ENCODE data around the gene FXYD6.

GRCh38 chr11:117818041-117818873, 58.2 kb downstream of the FXYD6 start:
- TF ChIP-seq ZBTB33 (IDR thresholded peaks at IDR 0.05) (no peak), MAX (IDR thresholded peaks at IDR 0.05) (no peak), RAD21 (IDR thresholded peaks at IDR 0.05) (no peak), TAF1 (conservative IDR thresholded peaks at IDR 0.05) (no peak)
- TF ChIP-seq, protein P1, sequence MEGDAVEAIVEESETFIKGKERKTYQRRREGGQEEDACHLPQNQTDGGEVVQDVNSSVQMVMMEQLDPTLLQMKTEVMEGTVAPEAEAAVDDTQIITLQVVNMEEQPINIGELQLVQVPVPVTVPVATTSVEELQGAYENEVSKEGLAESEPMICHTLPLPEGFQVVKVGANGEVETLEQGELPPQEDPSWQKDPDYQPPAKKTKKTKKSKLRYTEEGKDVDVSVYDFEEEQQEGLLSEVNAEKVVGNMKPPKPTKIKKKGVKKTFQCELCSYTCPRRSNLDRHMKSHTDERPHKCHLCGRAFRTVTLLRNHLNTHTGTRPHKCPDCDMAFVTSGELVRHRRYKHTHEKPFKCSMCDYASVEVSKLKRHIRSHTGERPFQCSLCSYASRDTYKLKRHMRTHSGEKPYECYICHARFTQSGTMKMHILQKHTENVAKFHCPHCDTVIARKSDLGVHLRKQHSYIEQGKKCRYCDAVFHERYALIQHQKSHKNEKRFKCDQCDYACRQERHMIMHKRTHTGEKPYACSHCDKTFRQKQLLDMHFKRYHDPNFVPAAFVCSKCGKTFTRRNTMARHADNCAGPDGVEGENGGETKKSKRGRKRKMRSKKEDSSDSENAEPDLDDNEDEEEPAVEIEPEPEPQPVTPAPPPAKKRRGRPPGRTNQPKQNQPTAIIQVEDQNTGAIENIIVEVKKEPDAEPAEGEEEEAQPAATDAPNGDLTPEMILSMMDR (IDR thresholded peaks at IDR 0.05; ENCODE audit: low read depth, low read length, missing input control): no peak
- TF ChIP-seq, protein P2, sequence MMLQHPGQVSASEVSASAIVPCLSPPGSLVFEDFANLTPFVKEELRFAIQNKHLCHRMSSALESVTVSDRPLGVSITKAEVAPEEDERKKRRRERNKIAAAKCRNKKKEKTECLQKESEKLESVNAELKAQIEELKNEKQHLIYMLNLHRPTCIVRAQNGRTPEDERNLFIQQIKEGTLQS (IDR thresholded peaks at IDR 0.05): no peak
